Colonic mucosa (tissue), 4 donors: ENCODE data around the gene GMFB. TPM values are rescaled to one million over a fixed set of nuclear protein-coding genes. Genes with fewer than 3 reads are reported as not detected.
A peak's percentile ranks its signal among the peaks of the same experiment; 100 is the strongest.

ENCODE experiments used
- DNase-seq: peaks from one replicate; pipeline ENCODE4 v3.0.0-alpha.2; 2020
- H3K27ac ChIP-seq: fragments of 200-600 bp; one replicate; pipeline ENCODE4 v1.8.0; 2021
- H3K27me3 ChIP-seq: fragments of 200-600 bp; one replicate; pipeline ENCODE4 v1.8.0; 2021
- H3K36me3 ChIP-seq: fragments of 200-600 bp; one replicate; pipeline ENCODE4 v1.8.0; 2021
- H3K4me1 ChIP-seq: fragments of 200-600 bp; one replicate; pipeline ENCODE4 v1.8.0; 2021; ENCODE audit warnings: mild to moderate bottlenecking
- H3K4me3 ChIP-seq: fragments of 200-600 bp; one replicate; pipeline ENCODE4 v1.8.0; 2021
- H3K9ac ChIP-seq, 2 donors: one replicate each; pipeline ENCODE4 v1.7.0; 2013; ENCODE audit warnings: control low read depth in 2 of 2, low read depth in 2 of 2, low read length in 2 of 2
- H3K9me3 ChIP-seq: fragments of 200-600 bp; one replicate; pipeline ENCODE4 v1.8.0; 2021
- CTCF ChIP-seq: fragments of 200-600 bp; IDR thresholded peaks from one replicate; pipeline ENCODE4 v1.8.0; 2022; ENCODE audit warnings: antibody characterized with exemption, mild to moderate bottlenecking
- intact Hi-C: fragments of 100-400 bp; cut with DNase I; formaldehyde crosslinking; loops from one replicate; pipeline ENCODE4 v1.14.1; 2022
- total RNA-seq, 2 donors: library from RNA; stranded (reverse); fragmentation: NEBNext Ultra II Directional in 1 of 2; extraction: Animal tissue kit (Norgen Biotek cat#: 25700) in 1 of 2; gene quantifications; one replicate each; pipeline ENCODE4 v1.2.1, GENCODE V29; 2021
- donor health status: healthy.
- donor health status: DM: no; HTN: no; CAD: no.
- donor health status: DM: no; HTN: no; CAD: no.

GMFB gene
- total RNA-seq, 2 donors from 2014 or later, result 67.8 to 85.7 TPM

GRCh38 chr14:54487771-54488170, 1.0 kb downstream of the GMFB start:
- Histone ChIP-seq H3K27ac (peak overlapping the region; percentile 97), H3K9me3 (no peaks in the 10 kb centered on the region), H3K36me3 (no peaks in the 10 kb centered on the region), H3K9ac (peak overlapping the region in 1 of 2 donors; percentile 94), H3K27me3 (no peaks in the 10 kb centered on the region), H3K4me3 (peak overlapping the region; percentile 83), H3K4me1 (peaks cover 13% of the 10 kb centered on the region)
- intact Hi-C loops, result no loop called here
- no peak for TF ChIP-seq CTCF
- DNase-seq, result no peak

- Histone ChIP-seq H3K9me3 (no peaks in the 10 kb centered on the region), H3K4me3 (no peak overlapping the region), H3K27me3 (no peaks in the 10 kb centered on the region), H3K4me1 (peaks cover 13% of the 10 kb centered on the region), H3K27ac (no peak overlapping the region), H3K9ac (no peak overlapping the region), H3K36me3 (no peaks in the 10 kb centered on the region)
- TF ChIP-seq CTCF, result no peak
- intact Hi-C loops, result no loop called here
- DNase-seq, result no peak
Observed at GRCh38 chr14:54486685-54487084, 2.1 kb downstream of the GMFB start.

GRCh38 chr14:54483846-54484245, 4.9 kb downstream of the GMFB start:
- Histone ChIP-seq H3K4me1 (peaks cover 13% of the 10 kb centered on the region), H3K27ac (peak overlapping the region; percentile 6), H3K27me3 (no peaks in the 10 kb centered on the region), H3K4me3 (no peak overlapping the region), H3K9me3 (no peaks in the 10 kb centered on the region), H3K9ac (no peak overlapping the region), H3K36me3 (no peaks in the 10 kb centered on the region)
- no peak for TF ChIP-seq CTCF
- intact Hi-C loops, result no loop called here
- no peak for DNase-seq

- Histone ChIP-seq H3K9me3 (no peaks in the 10 kb centered on the region), H3K27me3 (no peaks in the 10 kb centered on the region), H3K4me1 (peaks cover 13% of the 10 kb centered on the region), H3K9ac (no peak overlapping the region), H3K36me3 (no peaks in the 10 kb centered on the region), H3K27ac (peak overlapping the region; percentile 6), H3K4me3 (no peak overlapping the region)
- no peak for TF ChIP-seq CTCF
- intact Hi-C loops, result no loop called here
- DNase-seq, result no peak
Observed at GRCh38 chr14:54483073-54483745, 5.6 kb downstream of the GMFB start.

GRCh38 chr14:54481695-54482094, 7.1 kb downstream of the GMFB start:
- DNase-seq, result no peak
- H3K36me3 ChIP-seq, result no peaks in the 10 kb centered on the region
- no peak for TF ChIP-seq CTCF
- H3K27ac ChIP-seq, result no peak overlapping the region
- intact Hi-C loops, result no loop called here
- H3K9me3 ChIP-seq, result no peaks in the 10 kb centered on the region
- H3K9ac ChIP-seq, result no peak overlapping the region
- H3K27me3 ChIP-seq, result no peaks in the 10 kb centered on the region
- no peak overlapping the region for H3K4me3 ChIP-seq
- H3K4me1 ChIP-seq, result peaks cover 13% of the 10 kb centered on the region
